Tibial nerve (tissue), 4 donors: ENCODE results near the gene CUEDC1.

Experiments used
- CTCF ChIP-seq, 5 experiments: fragments of 200-600 bp in 3 of 5; fragments of 450-650 bp in 2 of 5; sonication (generic) in 3 of 5; IDR thresholded peaks; one replicate each; pipeline ENCODE4 v1.5.1; 2016 to 2019; ENCODE audit warnings: antibody characterized with exemption in 5 of 5, mild to moderate bottlenecking in 3 of 5, moderate library complexity in 2 of 5
- EP300 ChIP-seq, 2 donors: sonication (generic); formaldehyde crosslinking; IDR thresholded peaks; one replicate each; pipeline ENCODE4 v1.6.1; 2017; ENCODE audit warnings: antibody characterized with exemption in 2 of 2, mild to moderate bottlenecking in 1 of 2

DNA sequence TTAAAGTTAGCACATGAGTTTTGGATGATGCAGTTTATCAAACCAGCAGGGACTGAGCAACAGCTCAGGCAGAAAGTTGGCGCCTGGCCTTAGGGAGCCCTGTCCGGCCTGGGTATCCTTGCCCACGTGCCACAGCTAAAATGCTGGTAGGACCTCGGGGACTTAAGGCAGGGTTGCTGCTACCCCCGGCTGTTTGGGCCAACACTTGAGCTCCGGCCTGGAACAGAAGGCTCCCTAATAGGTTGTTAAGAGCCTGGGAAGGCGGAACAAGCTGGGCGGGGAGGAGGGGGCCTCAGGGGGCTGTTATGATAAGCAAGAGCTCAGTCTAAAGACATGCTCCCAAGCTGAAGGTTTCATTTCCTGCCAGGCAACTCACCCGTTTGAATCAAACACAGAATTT is 39.7 kb downstream of the CUEDC1 start:
- no peak for TF ChIP-seq CTCF (IDR thresholded peaks at IDR 0.05)
- no peak for TF ChIP-seq EP300 (IDR thresholded peaks at IDR 0.05)
